Measurements from ENCODE around the gene GLYR1.
A peak's percentile ranks its signal among the peaks of the same experiment; 100 is the strongest.

The GLYR1 gene

GRCh38 chr16:4894276-4895150 lies 47.4 kb upstream of the GLYR1 start:
- Histone ChIP-seq H2BK5ac (ENCODE audit: low read depth, low read length, poor library complexity, severe bottlenecking) (no peak overlapping the region), H3K4me1 (ENCODE audit: control insufficient read depth, insufficient read depth, low read depth, low read length) (peaks cover 16% of the 10 kb centered on the region), H2AFZ (ENCODE audit: low read depth, low read length) (no peak overlapping the region), H2BK120ac (ENCODE audit: low read depth, low read length) (no peak overlapping the region), H2AK5ac (ENCODE audit: low read length, severe bottlenecking) (no peak overlapping the region), H3K27ac (ENCODE audit: low read length, poor library complexity, severe bottlenecking) (no peak overlapping the region), H3K14ac (ENCODE audit: low read length in 2 of 2) (no peak overlapping the region), H3K4me3 (ENCODE audit: insufficient read depth in 1 of 2, low read depth in 1 of 2, low read length in 2 of 2) (no peak overlapping the region), H3K4me2 (ENCODE audit: low read length, poor library complexity, severe bottlenecking) (no peak overlapping the region), H3K23ac (ENCODE audit: low read length in 2 of 2) (no peak overlapping the region), H3K36me3 (ENCODE audit: control insufficient read depth in 1 of 2, insufficient read depth in 2 of 2, low read depth in 1 of 2, low read length in 2 of 2) (peaks cover 83 to 98% of the 10 kb centered on the region in 2 experiments), H3K27me3 (ENCODE audit: control insufficient read depth in 1 of 2, insufficient read depth in 1 of 2, low read length in 2 of 2) (no peaks in the 10 kb centered on the region), H4K8ac (ENCODE audit: low read length) (no peak overlapping the region), H2BK12ac (ENCODE audit: low read length in 2 of 2) (no peak overlapping the region), H4K91ac (ENCODE audit: low read length) (no peak overlapping the region), H3K79me1 (replicated peaks; ENCODE audit: low read length, poor library complexity, severe bottlenecking) (peaks cover 7% of the 10 kb centered on the region), H3K4ac (ENCODE audit: low read depth in 1 of 2, low read length in 2 of 2) (no peak overlapping the region), H3K9me3 (ENCODE audit: control insufficient read depth, low read length) (peaks cover 5% of the 10 kb centered on the region), H3K9ac (ENCODE audit: low read length) (no peak overlapping the region), H3K18ac (ENCODE audit: low read depth in 1 of 2, low read length in 2 of 2) (no peak overlapping the region), H2BK15ac (ENCODE audit: low read depth, poor library complexity, severe bottlenecking) (no peak overlapping the region)
- no peak for DNase-seq
- WGBS: 94% methylated on average over 20 of the region's 22 CpGs

- Histone ChIP-seq H3K36me3 (ENCODE audit: control insufficient read depth in 1 of 2, insufficient read depth in 2 of 2, low read depth in 1 of 2, low read length in 2 of 2) (peaks cover 78 to 96% of the 10 kb centered on the region in 2 experiments), H2AFZ (ENCODE audit: low read depth, low read length) (no peak overlapping the region), H3K4me2 (ENCODE audit: low read length, poor library complexity, severe bottlenecking) (no peak overlapping the region), H3K27ac (ENCODE audit: low read length, poor library complexity, severe bottlenecking) (no peak overlapping the region), H2BK5ac (ENCODE audit: low read depth, low read length, poor library complexity, severe bottlenecking) (no peak overlapping the region), H3K4me3 (ENCODE audit: insufficient read depth in 1 of 2, low read depth in 1 of 2, low read length in 2 of 2) (no peak overlapping the region), H3K18ac (ENCODE audit: low read depth in 1 of 2, low read length in 2 of 2) (no peak overlapping the region), H3K14ac (ENCODE audit: low read length in 2 of 2) (no peak overlapping the region), H3K79me1 (replicated peaks; ENCODE audit: low read length, poor library complexity, severe bottlenecking) (peaks cover 7% of the 10 kb centered on the region), H3K27me3 (ENCODE audit: control insufficient read depth in 1 of 2, insufficient read depth in 1 of 2, low read length in 2 of 2) (no peaks in the 10 kb centered on the region), H3K9me3 (ENCODE audit: control insufficient read depth, low read length) (peaks cover under 1% of the 10 kb centered on the region), H4K91ac (ENCODE audit: low read length) (no peak overlapping the region), H2BK15ac (ENCODE audit: low read depth, poor library complexity, severe bottlenecking) (no peak overlapping the region), H3K9ac (ENCODE audit: low read length) (no peak overlapping the region), H3K23ac (ENCODE audit: low read length in 2 of 2) (no peak overlapping the region), H2BK120ac (ENCODE audit: low read depth, low read length) (no peak overlapping the region), H2AK5ac (ENCODE audit: low read length, severe bottlenecking) (no peak overlapping the region), H2BK12ac (ENCODE audit: low read length in 2 of 2) (no peak overlapping the region), H4K8ac (ENCODE audit: low read length) (no peak overlapping the region), H3K4me1 (ENCODE audit: control insufficient read depth, insufficient read depth, low read depth, low read length) (peaks cover 18% of the 10 kb centered on the region), H3K4ac (ENCODE audit: low read depth in 1 of 2, low read length in 2 of 2) (no peak overlapping the region)
- no peak for DNase-seq
- 93% methylated on average over 26 of the region's 26 CpGs for WGBS
These were observed 46.2 kb upstream of the GLYR1 start for GRCh38 chr16:4893103-4893862.

GRCh38 chr16:4892361-4893102 lies 45.4 kb upstream of the GLYR1 start:
- H3K14ac ChIP-seq (ENCODE audit: low read length in 2 of 2): no peak overlapping the region
- WGBS: 82% methylated on average over 22 of the region's 23 CpGs
- no peak overlapping the region for H2BK120ac ChIP-seq (ENCODE audit: low read depth, low read length)
- no peak overlapping the region for H2BK12ac ChIP-seq (ENCODE audit: low read length in 2 of 2)
- no peak for DNase-seq
- no peak overlapping the region for H2AFZ ChIP-seq (ENCODE audit: low read depth, low read length)
- H3K27ac ChIP-seq (ENCODE audit: low read length, poor library complexity, severe bottlenecking): no peak overlapping the region
- no peak overlapping the region for H3K23ac ChIP-seq (ENCODE audit: low read length in 2 of 2)
- H3K9me3 ChIP-seq (ENCODE audit: control insufficient read depth, low read length): no peaks in the 10 kb centered on the region
- H3K36me3 ChIP-seq (ENCODE audit: control insufficient read depth in 1 of 2, insufficient read depth in 2 of 2, low read depth in 1 of 2, low read length in 2 of 2): peaks cover 78 to 97% of the 10 kb centered on the region in 2 experiments
- no peak overlapping the region for H2BK5ac ChIP-seq (ENCODE audit: low read depth, low read length, poor library complexity, severe bottlenecking)
- no peak overlapping the region for H4K8ac ChIP-seq (ENCODE audit: low read length)
- H3K9ac ChIP-seq (ENCODE audit: low read length): peak overlapping the region; percentile 32
- H3K4me3 ChIP-seq (ENCODE audit: insufficient read depth in 1 of 2, low read depth in 1 of 2, low read length in 2 of 2): no peak overlapping the region
- peaks cover 14% of the 10 kb centered on the region for H3K4me1 ChIP-seq (ENCODE audit: control insufficient read depth, insufficient read depth, low read depth, low read length)
- H3K4me2 ChIP-seq (ENCODE audit: low read length, poor library complexity, severe bottlenecking): no peak overlapping the region
- no peak overlapping the region for H2BK15ac ChIP-seq (ENCODE audit: low read depth, poor library complexity, severe bottlenecking)
- H3K79me1 ChIP-seq (replicated peaks; ENCODE audit: low read length, poor library complexity, severe bottlenecking): peaks cover 12% of the 10 kb centered on the region
- H3K18ac ChIP-seq (ENCODE audit: low read depth in 1 of 2, low read length in 2 of 2): no peak overlapping the region
- H3K27me3 ChIP-seq (ENCODE audit: control insufficient read depth in 1 of 2, insufficient read depth in 1 of 2, low read length in 2 of 2): no peaks in the 10 kb centered on the region
- H4K91ac ChIP-seq (ENCODE audit: low read length): no peak overlapping the region
- no peak overlapping the region for H2AK5ac ChIP-seq (ENCODE audit: low read length, severe bottlenecking)
- no peak overlapping the region for H3K4ac ChIP-seq (ENCODE audit: low read depth in 1 of 2, low read length in 2 of 2)

- no peak overlapping the region for H2BK12ac ChIP-seq (ENCODE audit: low read length in 2 of 2)
- H3K4me1 ChIP-seq (ENCODE audit: control insufficient read depth, insufficient read depth, low read depth, low read length): peaks cover 14% of the 10 kb centered on the region
- H3K27ac ChIP-seq (ENCODE audit: low read length, poor library complexity, severe bottlenecking): no peak overlapping the region
- peak overlapping the region in 1 of 2 experiments; percentile 7 for H3K14ac ChIP-seq (ENCODE audit: low read length in 2 of 2)
- H2BK15ac ChIP-seq (ENCODE audit: low read depth, poor library complexity, severe bottlenecking): no peak overlapping the region
- no peak for DNase-seq
- H3K79me1 ChIP-seq (replicated peaks; ENCODE audit: low read length, poor library complexity, severe bottlenecking): peaks cover 15% of the 10 kb centered on the region
- no peak overlapping the region for H3K9ac ChIP-seq (ENCODE audit: low read length)
- H3K4me3 ChIP-seq (ENCODE audit: insufficient read depth in 1 of 2, low read depth in 1 of 2, low read length in 2 of 2): no peak overlapping the region
- H3K18ac ChIP-seq (ENCODE audit: low read depth in 1 of 2, low read length in 2 of 2): peak overlapping the region in 1 of 2 experiments; percentile 11
- H2BK5ac ChIP-seq (ENCODE audit: low read depth, low read length, poor library complexity, severe bottlenecking): no peak overlapping the region
- no peak overlapping the region for H3K4ac ChIP-seq (ENCODE audit: low read depth in 1 of 2, low read length in 2 of 2)
- H4K8ac ChIP-seq (ENCODE audit: low read length): no peak overlapping the region
- no peak overlapping the region for H2AK5ac ChIP-seq (ENCODE audit: low read length, severe bottlenecking)
- no peak overlapping the region for H3K4me2 ChIP-seq (ENCODE audit: low read length, poor library complexity, severe bottlenecking)
- no peak overlapping the region for H4K91ac ChIP-seq (ENCODE audit: low read length)
- H2BK120ac ChIP-seq (ENCODE audit: low read depth, low read length): no peak overlapping the region
- H3K9me3 ChIP-seq (ENCODE audit: control insufficient read depth, low read length): no peaks in the 10 kb centered on the region
- 88% methylated on average over 12 of the region's 12 CpGs for WGBS
- H3K23ac ChIP-seq (ENCODE audit: low read length in 2 of 2): no peak overlapping the region
- no peaks in the 10 kb centered on the region for H3K27me3 ChIP-seq (ENCODE audit: control insufficient read depth in 1 of 2, insufficient read depth in 1 of 2, low read length in 2 of 2)
- H3K36me3 ChIP-seq (ENCODE audit: control insufficient read depth in 1 of 2, insufficient read depth in 2 of 2, low read depth in 1 of 2, low read length in 2 of 2): peaks cover 81 to 97% of the 10 kb centered on the region in 2 experiments
- H2AFZ ChIP-seq (ENCODE audit: low read depth, low read length): no peak overlapping the region
These were observed 44.8 kb upstream of the GLYR1 start for GRCh38 chr16:4891886-4892216.
